Measurements from ENCODE around the gene PTMA.

GRCh38 chr2:231673348-231673770 lies 35.0 kb upstream of the PTMA start:
- TF ChIP-seq CTCF (IDR thresholded peaks at IDR 0.05; ENCODE audit: insufficient read depth, low read length, poor library complexity, severe bottlenecking) (no peak), EZH2phosphoT487 (conservative IDR thresholded peaks at IDR 0.05; ENCODE audit: low read length) (no peak)
